Epithelial cell of esophagus (primary cell): ENCODE measurements around the gene LRRC47.

Source experiments
- DNase-seq: peaks from one replicate; pipeline ENCODE4 v3.0.0; 2010; ENCODE audit warnings: low read depth
- H3K4me3 ChIP-seq: 2 replicates; pipeline ENCODE4 v1.5.1; 2011; ENCODE audit warnings: mild to moderate bottlenecking, low read length, control low read depth
- CTCF ChIP-seq: IDR thresholded peaks from 2 replicates; pipeline ENCODE4 v1.5.1; 2011; ENCODE audit warnings: low read depth, mild to moderate bottlenecking, low read length, control low read depth, inconsistent platforms; ENCODE audit not compliant: insufficient read depth; ENCODE audit errors: missing control alignments

The LRRC47 gene

GRCh38 chr1:3730543-3731247 lies 65.6 kb downstream of the LRRC47 start:
- H3K4me3 ChIP-seq = no peak overlapping the region
- no peak for TF ChIP-seq CTCF
- DNase-seq = no peak

GRCh38 chr1:3729594-3730542 lies 66.4 kb downstream of the LRRC47 start:
- DNase-seq = no peak
- TF ChIP-seq CTCF = no peak
- H3K4me3 ChIP-seq = no peak overlapping the region
